Esophagus muscularis mucosa (tissue), 3 donors: ENCODE measurements around the gene SIPA1L2.

Experiments
- CTCF ChIP-seq, 3 experiments: fragments of 200-600 bp in 2 of 3; fragments of 450-650 bp in 1 of 3; sonication (generic) in 2 of 3; IDR thresholded peaks; one replicate each; pipeline ENCODE4 v1.5.1; 2017 to 2019; ENCODE audit warnings: antibody characterized with exemption in 3 of 3, mild to moderate bottlenecking in 2 of 3, moderate library complexity in 1 of 3
- POLR2A ChIP-seq: fragments of 450-650 bp; IDR thresholded peaks from one replicate; pipeline ENCODE4 v1.6.1; 2017; ENCODE audit warnings: antibody characterized with exemption, moderate library complexity, mild to moderate bottlenecking, low read depth
- POLR2AphosphoS5 ChIP-seq, 2 donors: sonication (generic); formaldehyde crosslinking; IDR thresholded peaks; one replicate each; pipeline ENCODE4 v1.6.1; 2017; ENCODE audit warnings: antibody characterized with exemption in 2 of 2

- TF ChIP-seq CTCF (IDR thresholded peaks at IDR 0.05) (no peak), POLR2A (no peak), POLR2AphosphoS5 (IDR thresholded peaks at IDR 0.05) (no peak)
Measured at GRCh38 chr1:232621050-232621449, 8.9 kb downstream of the SIPA1L2 start.
